ENCODE measurements around the gene GRIN1.

GRCh38 chr9:137152844-137153405 lies 14.0 kb downstream of the GRIN1 start:
- no peak for TF ChIP-seq CTCF (IDR thresholded peaks at IDR 0.05; ENCODE audit: insufficient read depth, low read length, poor library complexity, severe bottlenecking)
- no peak for TF ChIP-seq EZH2phosphoT487 (conservative IDR thresholded peaks at IDR 0.05; ENCODE audit: low read length)

Measured in SU-DHL-6 (cell line).